ENCODE data around the gene CHRM2. TPM values are rescaled to one million over a fixed set of nuclear protein-coding genes. Genes with fewer than 3 reads are reported as not detected.

CHRM2 gene
- total and polyA plus RNA-seq, 2 experiments from 2014 or later: 0.21 to 0.35 TPM

DNA sequence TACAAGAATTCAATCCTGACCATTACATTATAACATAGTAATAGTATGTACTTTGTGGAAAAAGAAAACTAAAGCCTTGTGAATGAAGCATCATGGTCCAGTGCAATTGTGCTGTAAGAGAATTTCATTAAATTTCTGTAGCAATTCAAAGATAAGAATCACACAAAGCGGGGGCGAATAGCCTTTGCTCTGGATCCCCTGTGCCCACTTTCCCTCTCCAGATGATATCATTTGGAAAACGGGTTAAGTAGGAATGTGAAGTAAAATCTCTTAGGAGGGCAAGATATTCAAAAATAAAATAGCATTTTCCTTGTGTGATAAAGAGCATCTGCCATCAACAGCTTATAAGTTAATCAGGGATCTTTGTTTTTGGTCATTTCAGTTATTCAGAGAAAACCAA, 177.1 kb downstream of the CHRM2 start:
- ATAC-seq (no peak), DNase-seq (ENCODE audit: low spot score) (no peak)
- H3K36me3 ChIP-seq (ENCODE audit: insufficient read depth): no peaks in the 10 kb centered on the region
- no peaks in the 10 kb centered on the region for H4K20me1 ChIP-seq (replicated peaks; ENCODE audit: insufficient read depth)
- Mint-ChIP-seq H3K4me1 (peaks cover 4% of the 10 kb centered on the region; the same call in 2 of the 3 replicates), H3K36me3 (ENCODE audit: low read depth) (no peaks in the 10 kb centered on the region), H3K27ac (no peak overlapping the region), H3K9me3 (peaks cover 3% of the 10 kb centered on the region; the same call in 1 of the 3 replicates), H3K27me3 (ENCODE audit: insufficient read depth, low read depth, poor library complexity) (peaks cover 2% of the 10 kb centered on the region), H3K4me3 (no peak overlapping the region)
- H2AFZ ChIP-seq: no peak overlapping the region
- TF ChIP-seq, protein P1, sequence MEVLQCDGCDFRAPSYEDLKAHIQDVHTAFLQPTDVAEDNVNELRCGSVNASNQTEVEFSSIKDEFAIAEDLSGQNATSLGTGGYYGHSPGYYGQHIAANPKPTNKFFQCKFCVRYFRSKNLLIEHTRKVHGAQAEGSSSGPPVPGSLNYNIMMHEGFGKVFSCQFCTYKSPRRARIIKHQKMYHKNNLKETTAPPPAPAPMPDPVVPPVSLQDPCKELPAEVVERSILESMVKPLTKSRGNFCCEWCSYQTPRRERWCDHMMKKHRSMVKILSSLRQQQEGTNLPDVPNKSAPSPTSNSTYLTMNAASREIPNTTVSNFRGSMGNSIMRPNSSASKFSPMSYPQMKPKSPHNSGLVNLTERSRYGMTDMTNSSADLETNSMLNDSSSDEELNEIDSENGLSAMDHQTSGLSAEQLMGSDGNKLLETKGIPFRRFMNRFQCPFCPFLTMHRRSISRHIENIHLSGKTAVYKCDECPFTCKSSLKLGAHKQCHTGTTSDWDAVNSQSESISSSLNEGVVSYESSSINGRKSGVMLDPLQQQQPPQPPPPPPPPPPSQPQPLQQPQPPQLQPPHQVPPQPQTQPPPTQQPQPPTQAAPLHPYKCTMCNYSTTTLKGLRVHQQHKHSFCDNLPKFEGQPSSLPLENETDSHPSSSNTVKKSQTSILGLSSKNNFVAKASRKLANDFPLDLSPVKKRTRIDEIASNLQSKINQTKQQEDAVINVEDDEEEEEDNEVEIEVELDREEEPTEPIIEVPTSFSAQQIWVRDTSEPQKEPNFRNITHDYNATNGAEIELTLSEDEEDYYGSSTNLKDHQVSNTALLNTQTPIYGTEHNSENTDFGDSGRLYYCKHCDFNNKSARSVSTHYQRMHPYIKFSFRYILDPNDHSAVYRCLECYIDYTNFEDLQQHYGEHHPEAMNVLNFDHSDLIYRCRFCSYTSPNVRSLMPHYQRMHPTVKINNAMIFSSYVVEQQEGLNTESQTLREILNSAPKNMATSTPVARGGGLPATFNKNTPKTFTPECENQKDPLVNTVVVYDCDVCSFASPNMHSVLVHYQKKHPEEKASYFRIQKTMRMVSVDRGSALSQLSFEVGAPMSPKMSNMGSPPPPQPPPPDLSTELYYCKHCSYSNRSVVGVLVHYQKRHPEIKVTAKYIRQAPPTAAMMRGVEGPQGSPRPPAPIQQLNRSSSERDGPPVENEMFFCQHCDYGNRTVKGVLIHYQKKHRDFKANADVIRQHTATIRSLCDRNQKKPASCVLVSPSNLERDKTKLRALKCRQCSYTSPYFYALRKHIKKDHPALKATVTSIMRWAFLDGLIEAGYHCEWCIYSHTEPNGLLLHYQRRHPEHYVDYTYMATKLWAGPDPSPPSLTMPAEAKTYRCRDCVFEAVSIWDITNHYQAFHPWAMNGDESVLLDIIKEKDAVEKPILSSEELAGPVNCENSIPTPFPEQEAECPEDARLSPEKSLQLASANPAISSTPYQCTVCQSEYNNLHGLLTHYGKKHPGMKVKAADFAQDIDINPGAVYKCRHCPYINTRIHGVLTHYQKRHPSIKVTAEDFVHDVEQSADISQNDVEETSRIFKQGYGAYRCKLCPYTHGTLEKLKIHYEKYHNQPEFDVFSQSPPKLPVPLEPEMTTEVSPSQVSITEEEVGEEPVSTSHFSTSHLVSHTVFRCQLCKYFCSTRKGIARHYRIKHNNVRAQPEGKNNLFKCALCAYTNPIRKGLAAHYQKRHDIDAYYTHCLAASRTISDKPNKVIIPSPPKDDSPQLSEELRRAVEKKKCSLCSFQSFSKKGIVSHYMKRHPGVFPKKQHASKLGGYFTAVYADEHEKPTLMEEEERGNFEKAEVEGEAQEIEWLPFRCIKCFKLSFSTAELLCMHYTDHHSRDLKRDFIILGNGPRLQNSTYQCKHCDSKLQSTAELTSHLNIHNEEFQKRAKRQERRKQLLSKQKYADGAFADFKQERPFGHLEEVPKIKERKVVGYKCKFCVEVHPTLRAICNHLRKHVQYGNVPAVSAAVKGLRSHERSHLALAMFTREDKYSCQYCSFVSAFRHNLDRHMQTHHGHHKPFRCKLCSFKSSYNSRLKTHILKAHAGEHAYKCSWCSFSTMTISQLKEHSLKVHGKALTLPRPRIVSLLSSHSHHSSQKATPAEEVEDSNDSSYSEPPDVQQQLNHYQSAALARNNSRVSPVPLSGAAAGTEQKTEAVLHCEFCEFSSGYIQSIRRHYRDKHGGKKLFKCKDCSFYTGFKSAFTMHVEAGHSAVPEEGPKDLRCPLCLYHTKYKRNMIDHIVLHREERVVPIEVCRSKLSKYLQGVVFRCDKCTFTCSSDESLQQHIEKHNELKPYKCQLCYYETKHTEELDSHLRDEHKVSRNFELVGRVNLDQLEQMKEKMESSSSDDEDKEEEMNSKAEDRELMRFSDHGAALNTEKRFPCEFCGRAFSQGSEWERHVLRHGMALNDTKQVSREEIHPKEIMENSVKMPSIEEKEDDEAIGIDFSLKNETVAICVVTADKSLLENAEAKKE (CRISPR knock-in tag; IDR thresholded peaks at IDR 0.05): no peak
- no peak for TF ChIP-seq STAT1 (IDR thresholded peaks at IDR 0.05; ENCODE audit: unreplicated experiment)
- TF ChIP-seq, protein P2, sequence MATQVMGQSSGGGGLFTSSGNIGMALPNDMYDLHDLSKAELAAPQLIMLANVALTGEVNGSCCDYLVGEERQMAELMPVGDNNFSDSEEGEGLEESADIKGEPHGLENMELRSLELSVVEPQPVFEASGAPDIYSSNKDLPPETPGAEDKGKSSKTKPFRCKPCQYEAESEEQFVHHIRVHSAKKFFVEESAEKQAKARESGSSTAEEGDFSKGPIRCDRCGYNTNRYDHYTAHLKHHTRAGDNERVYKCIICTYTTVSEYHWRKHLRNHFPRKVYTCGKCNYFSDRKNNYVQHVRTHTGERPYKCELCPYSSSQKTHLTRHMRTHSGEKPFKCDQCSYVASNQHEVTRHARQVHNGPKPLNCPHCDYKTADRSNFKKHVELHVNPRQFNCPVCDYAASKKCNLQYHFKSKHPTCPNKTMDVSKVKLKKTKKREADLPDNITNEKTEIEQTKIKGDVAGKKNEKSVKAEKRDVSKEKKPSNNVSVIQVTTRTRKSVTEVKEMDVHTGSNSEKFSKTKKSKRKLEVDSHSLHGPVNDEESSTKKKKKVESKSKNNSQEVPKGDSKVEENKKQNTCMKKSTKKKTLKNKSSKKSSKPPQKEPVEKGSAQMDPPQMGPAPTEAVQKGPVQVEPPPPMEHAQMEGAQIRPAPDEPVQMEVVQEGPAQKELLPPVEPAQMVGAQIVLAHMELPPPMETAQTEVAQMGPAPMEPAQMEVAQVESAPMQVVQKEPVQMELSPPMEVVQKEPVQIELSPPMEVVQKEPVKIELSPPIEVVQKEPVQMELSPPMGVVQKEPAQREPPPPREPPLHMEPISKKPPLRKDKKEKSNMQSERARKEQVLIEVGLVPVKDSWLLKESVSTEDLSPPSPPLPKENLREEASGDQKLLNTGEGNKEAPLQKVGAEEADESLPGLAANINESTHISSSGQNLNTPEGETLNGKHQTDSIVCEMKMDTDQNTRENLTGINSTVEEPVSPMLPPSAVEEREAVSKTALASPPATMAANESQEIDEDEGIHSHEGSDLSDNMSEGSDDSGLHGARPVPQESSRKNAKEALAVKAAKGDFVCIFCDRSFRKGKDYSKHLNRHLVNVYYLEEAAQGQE (IDR thresholded peaks at IDR 0.05; ENCODE audit: unreplicated experiment): no peak
- no peak for TF ChIP-seq ZNF331 (CRISPR knock-in tag; IDR thresholded peaks at IDR 0.05; ENCODE audit: low read depth)
- TF ChIP-seq, protein P3, sequence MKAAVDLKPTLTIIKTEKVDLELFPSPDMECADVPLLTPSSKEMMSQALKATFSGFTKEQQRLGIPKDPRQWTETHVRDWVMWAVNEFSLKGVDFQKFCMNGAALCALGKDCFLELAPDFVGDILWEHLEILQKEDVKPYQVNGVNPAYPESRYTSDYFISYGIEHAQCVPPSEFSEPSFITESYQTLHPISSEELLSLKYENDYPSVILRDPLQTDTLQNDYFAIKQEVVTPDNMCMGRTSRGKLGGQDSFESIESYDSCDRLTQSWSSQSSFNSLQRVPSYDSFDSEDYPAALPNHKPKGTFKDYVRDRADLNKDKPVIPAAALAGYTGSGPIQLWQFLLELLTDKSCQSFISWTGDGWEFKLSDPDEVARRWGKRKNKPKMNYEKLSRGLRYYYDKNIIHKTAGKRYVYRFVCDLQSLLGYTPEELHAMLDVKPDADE (IDR thresholded peaks at IDR 0.05): no peak
- TF ChIP-seq, protein P4, sequence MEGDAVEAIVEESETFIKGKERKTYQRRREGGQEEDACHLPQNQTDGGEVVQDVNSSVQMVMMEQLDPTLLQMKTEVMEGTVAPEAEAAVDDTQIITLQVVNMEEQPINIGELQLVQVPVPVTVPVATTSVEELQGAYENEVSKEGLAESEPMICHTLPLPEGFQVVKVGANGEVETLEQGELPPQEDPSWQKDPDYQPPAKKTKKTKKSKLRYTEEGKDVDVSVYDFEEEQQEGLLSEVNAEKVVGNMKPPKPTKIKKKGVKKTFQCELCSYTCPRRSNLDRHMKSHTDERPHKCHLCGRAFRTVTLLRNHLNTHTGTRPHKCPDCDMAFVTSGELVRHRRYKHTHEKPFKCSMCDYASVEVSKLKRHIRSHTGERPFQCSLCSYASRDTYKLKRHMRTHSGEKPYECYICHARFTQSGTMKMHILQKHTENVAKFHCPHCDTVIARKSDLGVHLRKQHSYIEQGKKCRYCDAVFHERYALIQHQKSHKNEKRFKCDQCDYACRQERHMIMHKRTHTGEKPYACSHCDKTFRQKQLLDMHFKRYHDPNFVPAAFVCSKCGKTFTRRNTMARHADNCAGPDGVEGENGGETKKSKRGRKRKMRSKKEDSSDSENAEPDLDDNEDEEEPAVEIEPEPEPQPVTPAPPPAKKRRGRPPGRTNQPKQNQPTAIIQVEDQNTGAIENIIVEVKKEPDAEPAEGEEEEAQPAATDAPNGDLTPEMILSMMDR (conservative IDR thresholded peaks at IDR 0.05; ENCODE audit: low read depth in 2 of 2): no peak
- no peak for TF ChIP-seq ZNF114 (CRISPR knock-in tag; IDR thresholded peaks at IDR 0.05)
- TF ChIP-seq NANOG (IDR thresholded peaks at IDR 0.05; ENCODE audit: borderline replicate concordance): no peak
- no peak for TF ChIP-seq POLR2AphosphoS5 (IDR thresholded peaks at IDR 0.05; ENCODE audit: low read depth)
- no peak for TF ChIP-seq CREB1 (CRISPR knock-in tag; IDR thresholded peaks at IDR 0.05; ENCODE audit: low read depth)
- TF ChIP-seq JUNB (IDR thresholded peaks at IDR 0.05; ENCODE audit: unreplicated experiment): no peak
- TF ChIP-seq EZH2 (IDR thresholded peaks at IDR 0.05; ENCODE audit: low read depth, unreplicated experiment): no peak
- no peak for TF ChIP-seq EZH2phosphoT487 (IDR thresholded peaks at IDR 0.05; ENCODE audit: unreplicated experiment)
- H3K4me1 ChIP-seq (ENCODE audit: insufficient read depth): no peaks in the 10 kb centered on the region; the same call in 1 of the 2 replicates
- H3K27me3 ChIP-seq (ENCODE audit: insufficient read depth): no peaks in the 10 kb centered on the region
- H3K4me3 ChIP-seq: no peak overlapping the region
- no peaks in the 10 kb centered on the region for H3K79me2 ChIP-seq (replicated peaks; ENCODE audit: insufficient read depth)
- no peak overlapping the region for H3K27ac ChIP-seq (ENCODE audit: low read depth)
- H3K4me2 ChIP-seq: no peak overlapping the region
- H3F3A ChIP-seq (replicated peaks; ENCODE audit: low read depth): no peaks in the 10 kb centered on the region
- H3K9me2 ChIP-seq (ENCODE audit: insufficient read depth): no peaks in the 10 kb centered on the region
